MG63 (cell line): ENCODE measurements around the gene MCF2L2. TPM values are rescaled to one million over a fixed set of nuclear protein-coding genes. Genes with fewer than 3 reads are reported as not detected.
"Not testable (repeated sequence)": the region's sequence is repeated elsewhere in the genome, so short reads cannot be mapped to it uniquely, and the experiment has no call there.

ENCODE experiments used
- DNase-seq: peaks from one replicate; pipeline ENCODE4 v3.0.0-alpha.2; 2020
- H3K27me3 ChIP-seq: fragments of 250-450 bp; sonication (Bioruptor Pico); 2 replicates; pipeline ENCODE4 v1.5.1; 2020; ENCODE audit warnings: mild to moderate bottlenecking, moderate library complexity
- H3K36me3 ChIP-seq: fragments of 250-450 bp; sonication (Bioruptor Pico); 2 replicates; pipeline ENCODE4 v1.5.1; 2020; ENCODE audit warnings: mild to moderate bottlenecking, moderate library complexity
- H3K4me3 ChIP-seq: fragments of 250-450 bp; sonication (Bioruptor Pico); 2 replicates; pipeline ENCODE4 v1.5.1; 2020; ENCODE audit warnings: mild to moderate bottlenecking, moderate library complexity
- H3K9me3 ChIP-seq: fragments of 250-450 bp; sonication (Bioruptor Pico); 2 replicates; pipeline ENCODE4 v1.5.1; 2020; ENCODE audit warnings: mild to moderate bottlenecking, moderate library complexity
- total RNA-seq: library from RNA; depleted of rRNA; stranded (reverse); fragments of >200 nt; shearing (Covaris generic); gene quantifications from 2 replicates; pipeline ENCODE4 v1.2.3, GENCODE V29; 2014; ENCODE audit warnings: low replicate concordance

The MCF2L2 gene
- total RNA-seq, 1 experiment from 2014 or later: not detected

DNA sequence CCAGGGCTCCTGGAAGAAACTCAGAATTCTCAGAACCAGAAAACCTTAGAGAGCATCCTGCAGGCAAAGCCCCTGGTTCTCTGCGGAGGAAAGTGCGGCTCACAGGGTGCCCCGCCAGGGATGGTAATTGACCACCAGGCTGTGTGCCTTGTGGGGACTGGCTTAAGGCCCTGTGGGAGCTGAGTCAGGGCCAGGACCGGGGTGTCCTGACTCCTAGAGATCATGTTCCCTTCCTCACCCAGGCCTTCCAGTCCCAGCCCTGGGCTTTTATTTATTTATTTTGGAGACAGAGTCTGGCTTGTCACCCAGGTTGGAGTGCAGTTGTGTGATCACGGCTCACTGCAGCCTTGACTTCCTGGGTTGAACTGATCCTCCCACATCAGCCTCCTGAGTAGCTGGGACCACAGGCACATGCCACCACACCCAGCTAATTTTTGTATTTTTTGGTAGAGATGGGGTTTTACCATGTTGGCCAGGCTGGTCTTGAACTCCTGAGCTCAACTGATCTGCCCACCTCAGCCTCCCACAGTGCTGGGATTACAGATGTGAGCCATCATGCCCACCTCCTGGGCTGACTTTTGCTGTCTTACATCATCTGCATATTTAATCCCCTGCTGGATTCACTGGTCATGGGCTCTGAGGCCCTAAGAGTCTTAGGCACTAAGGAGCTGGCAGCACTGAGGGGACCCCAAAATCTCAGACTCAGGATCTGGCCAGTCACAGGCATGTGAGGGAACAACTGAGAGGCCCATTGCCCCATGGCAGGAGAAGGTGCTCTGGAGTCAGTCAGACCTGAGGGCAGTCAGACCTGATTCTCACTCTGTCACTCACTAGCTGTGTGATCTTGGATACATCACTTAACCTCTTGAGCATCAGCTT, 245.4 kb downstream of the MCF2L2 start:
- Histone ChIP-seq H3K36me3 (no peaks in the 10 kb centered on the region), H3K9me3 (no peaks in the 10 kb centered on the region), H3K27me3 (peaks cover 23% of the 10 kb centered on the region), H3K4me3 (no peak overlapping the region)
- peak; percentile 49 for DNase-seq

DNA sequence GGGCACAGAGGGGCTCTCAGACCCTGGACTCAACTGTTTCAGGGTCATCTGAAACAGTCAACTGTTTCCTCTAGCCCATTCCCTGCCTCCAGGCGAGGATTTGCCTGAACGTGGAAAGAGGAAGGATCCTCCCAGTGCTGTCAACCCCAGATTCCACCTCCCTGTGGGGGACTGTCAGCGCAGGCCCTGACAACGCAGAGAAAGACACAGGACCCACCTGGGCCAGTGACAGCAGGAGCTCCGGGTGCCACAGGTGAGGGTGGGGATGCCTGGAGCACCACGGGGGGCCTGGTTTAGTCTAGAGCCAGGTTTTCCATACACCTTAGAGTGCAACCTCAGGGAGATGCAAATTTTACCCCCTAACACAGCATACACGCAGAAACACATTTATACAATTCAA, 246.3 kb downstream of the MCF2L2 start:
- Histone ChIP-seq H3K4me3 (no peak overlapping the region), H3K27me3 (peaks cover 30% of the 10 kb centered on the region), H3K36me3 (no peaks in the 10 kb centered on the region), H3K9me3 (no peaks in the 10 kb centered on the region)
- DNase-seq: no peak

DNA sequence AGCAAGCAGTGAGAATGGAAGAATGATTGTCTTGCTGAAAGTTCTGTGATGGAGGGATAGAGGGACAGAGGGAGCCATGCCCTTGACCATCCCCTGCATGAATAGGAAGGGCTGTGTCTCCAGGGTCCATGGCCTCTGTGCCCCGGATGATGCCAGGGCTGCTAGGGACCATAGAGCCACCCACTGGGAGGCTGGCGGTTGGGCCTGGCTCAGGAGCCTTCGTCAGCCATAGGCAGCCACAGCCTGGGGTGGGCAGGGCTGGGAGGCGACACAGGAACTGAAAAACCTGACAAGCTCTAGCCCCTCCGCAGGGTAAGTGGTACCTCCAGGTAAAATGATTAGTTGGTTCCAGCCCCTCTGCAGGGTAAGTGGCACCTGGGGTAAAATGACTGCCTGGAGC, 246.8 kb downstream of the MCF2L2 start:
- Histone ChIP-seq H3K4me3 (no peak overlapping the region), H3K27me3 (peaks cover 33% of the 10 kb centered on the region), H3K36me3 (no peaks in the 10 kb centered on the region), H3K9me3 (no peaks in the 10 kb centered on the region)
- DNase-seq: no peak

DNA sequence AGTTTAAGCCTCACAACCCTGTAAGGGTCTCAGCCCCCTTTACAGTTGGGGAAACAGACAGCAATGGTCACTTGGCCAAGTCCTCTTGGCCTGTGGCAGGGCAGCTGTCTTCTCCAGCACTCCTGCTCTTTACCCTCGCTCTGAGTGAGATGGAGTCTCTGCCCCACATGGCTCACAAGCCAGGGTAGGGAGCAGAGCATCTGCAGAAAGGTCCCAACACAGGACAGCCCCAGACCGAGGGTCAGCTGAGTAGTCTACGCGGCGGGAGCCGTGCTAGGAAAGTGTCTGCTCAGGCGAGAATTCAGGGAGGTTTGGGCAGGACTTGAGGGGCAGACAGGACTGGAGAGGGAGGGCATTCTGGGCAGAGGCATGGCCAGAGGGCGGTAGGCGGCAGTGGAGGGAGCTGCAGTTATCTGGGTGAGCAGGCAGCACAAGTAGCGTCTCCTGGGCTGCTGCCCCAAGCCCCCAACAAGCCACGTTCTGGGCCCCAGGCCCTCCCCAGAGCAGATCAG, 247.6 kb downstream of the MCF2L2 start:
- DNase-seq: no peak
- peaks cover 39% of the 10 kb centered on the region for H3K27me3 ChIP-seq
- no peaks in the 10 kb centered on the region for H3K36me3 ChIP-seq
- no peak overlapping the region for H3K4me3 ChIP-seq
- no peaks in the 10 kb centered on the region for H3K9me3 ChIP-seq

DNA sequence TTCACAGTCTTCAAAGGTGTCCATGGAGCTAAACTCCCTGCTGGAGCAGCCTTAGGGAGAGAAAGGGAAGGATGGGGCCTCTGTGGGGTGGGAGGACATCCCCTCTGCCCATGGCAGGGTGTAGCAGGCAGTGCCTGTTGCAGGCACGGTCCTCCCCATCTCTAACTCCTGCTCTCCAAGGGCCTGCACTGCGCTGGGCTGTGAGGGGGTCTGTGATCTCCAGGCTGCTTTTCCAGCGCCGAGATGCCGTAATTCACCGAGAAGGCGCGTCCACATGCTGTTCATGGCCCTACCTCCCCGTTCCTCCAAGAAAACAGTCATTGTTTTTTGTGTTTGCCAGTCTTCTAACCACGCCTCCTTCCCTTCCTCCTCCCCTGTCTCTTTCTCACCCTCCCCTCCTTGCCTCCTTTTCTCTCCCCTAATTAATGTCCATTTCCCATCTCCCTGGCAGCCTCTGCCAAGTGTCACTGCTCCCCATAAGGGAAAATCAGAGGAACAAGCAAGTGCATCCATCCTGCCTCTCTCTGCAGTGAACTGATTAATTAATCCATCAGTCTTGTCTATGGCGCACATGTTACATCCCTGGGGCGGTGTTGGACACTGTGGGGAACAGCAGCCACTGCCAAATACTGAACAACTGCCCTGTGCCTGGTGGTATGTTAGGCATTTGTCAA, 248.2 kb downstream of the MCF2L2 start:
- no peak for DNase-seq
- no peaks in the 10 kb centered on the region for H3K9me3 ChIP-seq
- H3K4me3 ChIP-seq: no peak overlapping the region
- no peaks in the 10 kb centered on the region for H3K36me3 ChIP-seq
- peaks cover 39% of the 10 kb centered on the region for H3K27me3 ChIP-seq

DNA sequence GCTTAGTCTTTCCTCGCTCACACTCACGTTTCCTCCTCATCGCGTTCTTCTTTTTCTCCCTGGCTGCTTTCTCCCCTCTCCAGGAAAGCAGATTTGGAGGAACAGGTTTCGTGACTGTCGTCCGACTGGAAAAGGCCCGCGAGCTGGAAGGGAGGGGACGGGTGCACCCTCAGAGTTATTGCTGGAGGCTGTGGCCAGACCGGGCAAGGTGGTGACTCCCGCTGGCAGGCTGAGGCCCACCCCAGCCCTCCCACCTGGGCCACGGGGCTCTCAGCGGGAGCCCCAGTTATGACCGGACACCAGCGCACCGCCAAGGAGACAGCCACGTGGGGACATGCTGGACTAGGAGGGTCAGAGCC, 248.9 kb downstream of the MCF2L2 start:
- Histone ChIP-seq H3K4me3 (peak overlapping the region; percentile 36; the same call in 1 of the 2 replicates), H3K27me3 (peaks cover 39% of the 10 kb centered on the region)
- not testable (repeated sequence) for H3K9me3 ChIP-seq, H3K36me3 ChIP-seq, DNase-seq

DNA sequence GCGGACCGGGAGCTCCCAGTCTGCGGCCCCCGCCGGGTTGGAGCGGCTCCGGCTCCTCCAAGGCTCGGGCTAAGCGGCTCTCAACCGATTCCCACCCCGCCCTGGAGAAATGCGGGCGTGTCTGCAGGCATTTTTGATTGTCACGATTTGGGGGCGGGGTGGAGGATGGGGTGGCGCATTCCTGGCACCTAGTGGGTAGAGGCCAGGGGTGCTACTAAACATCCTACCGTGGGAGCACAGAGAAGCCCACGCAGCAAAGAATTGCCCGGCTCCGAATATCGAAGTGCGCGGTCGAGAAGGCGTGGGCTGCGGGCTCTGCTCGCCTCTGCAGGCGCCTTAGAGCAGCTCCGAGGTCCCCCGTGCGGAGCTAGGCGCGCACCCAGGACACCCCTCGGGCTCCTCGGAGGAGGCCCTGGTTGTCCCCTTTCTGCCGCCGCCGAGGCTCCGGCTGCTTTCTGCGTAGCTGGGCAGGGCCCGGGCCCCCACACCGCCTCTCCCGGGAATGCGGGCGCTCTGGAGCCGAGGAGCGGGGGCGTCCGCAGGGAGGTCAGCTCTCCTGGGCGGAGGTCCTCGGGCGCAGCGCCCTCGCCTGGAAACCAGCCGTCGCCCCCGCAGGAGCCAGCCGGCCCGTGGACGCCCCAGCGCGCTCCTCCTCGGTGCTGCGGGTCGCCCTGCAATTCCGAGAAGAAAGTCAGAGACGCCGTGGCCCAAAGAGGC, 249.4 kb downstream of the MCF2L2 start:
- H3K27me3 ChIP-seq: peaks cover 39% of the 10 kb centered on the region
- H3K9me3 ChIP-seq: no peaks in the 10 kb centered on the region
- DNase-seq: peak; percentile 62
- H3K4me3 ChIP-seq: peak overlapping the region; percentile 36
- H3K36me3 ChIP-seq: no peaks in the 10 kb centered on the region

DNA sequence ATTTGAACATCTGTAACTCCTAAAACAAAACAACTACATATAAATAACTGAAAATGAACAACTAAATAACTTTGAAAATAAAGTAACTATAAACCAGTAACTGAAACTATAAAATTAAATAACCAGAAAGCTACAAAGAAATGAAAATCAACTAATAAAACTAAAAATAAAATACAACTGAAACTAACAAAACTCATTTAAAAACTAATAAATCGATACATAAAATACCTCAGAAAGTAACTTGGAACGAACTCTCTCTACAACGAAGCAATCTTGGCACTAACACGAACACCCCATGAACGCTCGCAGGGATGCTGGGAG, 249.9 kb downstream of the MCF2L2 start:
- no peak for DNase-seq
- H3K36me3 ChIP-seq: no peaks in the 10 kb centered on the region
- peaks cover 41% of the 10 kb centered on the region for H3K27me3 ChIP-seq
- H3K4me3 ChIP-seq: peak overlapping the region; percentile 36
- H3K9me3 ChIP-seq: no peaks in the 10 kb centered on the region

DNA sequence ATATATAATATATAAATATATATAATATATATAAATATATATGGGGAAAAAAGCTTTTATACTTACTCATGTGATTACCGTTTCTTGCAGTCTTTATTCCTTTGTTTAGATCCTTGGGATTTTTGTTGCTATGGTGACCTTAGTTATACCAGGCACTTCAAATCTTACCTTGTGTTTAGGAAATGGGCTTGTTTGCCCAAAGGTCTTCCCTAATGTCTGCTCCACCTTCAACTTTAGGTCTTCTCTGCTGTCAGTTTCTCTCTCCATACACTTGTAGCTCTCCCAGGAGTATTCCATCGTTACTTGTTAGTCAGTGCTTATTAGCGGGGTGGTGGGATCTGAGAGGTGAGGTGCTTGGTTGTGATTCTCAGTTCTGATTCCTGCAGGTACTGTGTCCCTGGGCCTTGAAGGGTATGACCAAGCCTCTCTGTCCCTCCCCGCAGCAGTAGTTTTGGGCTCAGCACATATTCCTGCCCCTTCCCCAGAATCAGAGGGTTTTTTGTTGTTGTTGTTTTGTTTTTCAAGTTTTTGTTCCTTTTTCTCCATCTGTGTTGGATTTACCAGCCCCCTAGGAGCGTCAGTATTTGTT, 256.3 kb downstream of the MCF2L2 start:
- peaks cover 22% of the 10 kb centered on the region for H3K27me3 ChIP-seq
- no peak overlapping the region for H3K4me3 ChIP-seq
- DNase-seq: no peak
- no peaks in the 10 kb centered on the region for H3K9me3 ChIP-seq
- no peaks in the 10 kb centered on the region for H3K36me3 ChIP-seq

DNA sequence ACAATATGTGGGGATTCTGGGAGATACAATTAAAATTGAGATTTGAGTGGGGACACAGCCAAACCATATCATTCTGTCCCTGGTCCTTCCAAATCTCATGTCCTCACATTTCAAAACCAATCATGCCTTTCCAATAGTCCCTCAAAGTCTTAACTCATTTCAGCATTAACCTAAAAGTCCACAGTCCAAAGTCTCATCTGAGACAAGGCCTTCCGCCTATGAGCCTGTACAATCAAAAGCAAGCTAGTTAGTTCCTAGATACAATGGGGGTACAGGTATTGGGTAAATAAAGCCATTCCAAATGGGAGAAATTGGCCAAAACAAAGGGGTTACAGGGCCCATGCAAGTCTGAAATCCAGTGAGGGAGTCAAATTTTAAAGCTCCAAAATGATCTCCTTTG, 260.4 kb downstream of the MCF2L2 start:
- peaks cover 15% of the 10 kb centered on the region for H3K27me3 ChIP-seq
- not testable (repeated sequence) for H3K4me3 ChIP-seq, DNase-seq, H3K9me3 ChIP-seq, H3K36me3 ChIP-seq

DNA sequence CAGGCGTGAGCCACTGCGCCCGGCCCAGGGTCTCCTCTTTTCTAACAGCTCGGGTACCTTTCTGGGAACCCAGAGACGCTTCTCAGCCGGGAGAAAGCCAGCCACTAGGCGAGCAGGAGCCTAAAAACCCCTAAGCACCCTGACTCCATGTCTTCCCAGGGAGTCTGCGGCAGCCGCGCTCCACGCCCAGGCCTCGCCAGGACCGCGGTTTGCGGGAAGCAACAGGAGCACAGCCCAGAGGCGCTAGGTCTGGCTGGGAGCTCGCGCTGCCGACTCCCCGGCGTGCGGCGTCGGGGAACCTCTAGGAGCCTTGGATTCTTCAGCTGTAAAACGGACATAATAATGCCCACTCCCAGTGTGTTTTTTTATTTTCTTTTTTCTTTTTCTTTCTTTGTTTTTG, 264.9 kb downstream of the MCF2L2 start:
- no peak overlapping the region for H3K4me3 ChIP-seq
- peak; percentile 28 for DNase-seq
- no peaks in the 10 kb centered on the region for H3K9me3 ChIP-seq
- H3K36me3 ChIP-seq: no peaks in the 10 kb centered on the region
- peaks cover 15% of the 10 kb centered on the region for H3K27me3 ChIP-seq

DNA sequence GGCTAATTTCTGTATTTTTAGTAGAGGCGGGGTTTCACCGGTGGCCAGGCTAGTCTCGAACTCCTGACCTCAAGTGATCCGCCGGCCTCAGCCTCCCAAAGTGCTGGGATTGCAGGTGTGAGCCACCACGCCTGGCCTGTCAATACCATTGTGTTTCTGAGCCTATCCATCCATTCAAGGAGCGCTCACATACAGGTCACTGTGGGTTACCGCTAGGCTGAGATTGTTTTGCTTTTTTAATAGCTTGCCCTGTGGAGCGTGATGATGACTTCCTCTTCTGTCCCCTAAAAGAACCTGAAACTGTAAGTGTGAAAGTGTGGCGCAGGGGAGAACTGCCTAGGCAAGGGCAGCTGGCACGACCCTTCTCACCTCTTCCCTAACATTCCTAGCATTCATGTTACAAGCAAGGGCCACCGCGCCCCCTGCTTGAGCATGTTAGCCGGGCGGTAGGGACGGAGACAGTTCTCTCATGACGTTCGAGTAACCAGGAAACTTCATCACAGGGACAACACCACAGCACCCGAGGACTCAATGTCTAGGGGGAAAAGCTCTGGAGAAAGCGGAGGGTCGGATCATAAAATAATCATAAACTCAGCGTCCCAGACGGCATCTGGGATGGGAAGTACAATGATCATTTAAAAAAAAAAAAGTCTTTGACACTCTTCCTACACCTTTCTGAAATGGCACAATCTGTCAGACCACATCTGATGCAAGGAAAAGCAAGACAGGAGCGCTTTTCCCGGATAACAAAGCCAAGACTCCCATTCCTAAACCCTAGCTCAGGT, 266.7 kb downstream of the MCF2L2 start:
- no peak for DNase-seq
- no peak overlapping the region; the same call in 1 of the 2 replicates for H3K4me3 ChIP-seq

DNA sequence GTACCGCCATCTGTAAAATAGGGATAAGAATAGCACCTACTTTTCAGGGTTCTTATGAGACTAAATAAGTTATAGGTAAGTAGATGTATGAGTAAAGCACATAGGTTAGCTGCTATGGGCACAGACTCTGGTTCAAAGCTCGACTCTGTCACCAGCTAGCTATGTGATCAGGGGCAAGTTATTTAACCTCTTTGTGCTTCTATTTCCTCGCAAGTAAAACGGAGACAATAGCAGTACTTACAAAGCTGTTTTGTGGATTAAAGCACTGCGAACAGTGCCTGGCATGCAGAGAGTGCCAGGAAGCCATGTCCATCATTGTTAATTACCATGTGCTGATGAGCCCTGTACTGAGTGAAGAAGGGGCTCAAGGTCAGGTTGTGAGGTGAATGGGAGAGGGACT, 267.8 kb downstream of the MCF2L2 start:
- peaks cover 15% of the 10 kb centered on the region for H3K27me3 ChIP-seq
- no peaks in the 10 kb centered on the region for H3K36me3 ChIP-seq
- H3K9me3 ChIP-seq: no peaks in the 10 kb centered on the region
- no peak for DNase-seq
- no peak overlapping the region for H3K4me3 ChIP-seq

More for the DNA sequence above, 266.7 kb downstream of the MCF2L2 start:
- no peaks in the 10 kb centered on the region for H3K9me3 ChIP-seq
- no peaks in the 10 kb centered on the region for H3K36me3 ChIP-seq
- peaks cover 15% of the 10 kb centered on the region for H3K27me3 ChIP-seq

DNA sequence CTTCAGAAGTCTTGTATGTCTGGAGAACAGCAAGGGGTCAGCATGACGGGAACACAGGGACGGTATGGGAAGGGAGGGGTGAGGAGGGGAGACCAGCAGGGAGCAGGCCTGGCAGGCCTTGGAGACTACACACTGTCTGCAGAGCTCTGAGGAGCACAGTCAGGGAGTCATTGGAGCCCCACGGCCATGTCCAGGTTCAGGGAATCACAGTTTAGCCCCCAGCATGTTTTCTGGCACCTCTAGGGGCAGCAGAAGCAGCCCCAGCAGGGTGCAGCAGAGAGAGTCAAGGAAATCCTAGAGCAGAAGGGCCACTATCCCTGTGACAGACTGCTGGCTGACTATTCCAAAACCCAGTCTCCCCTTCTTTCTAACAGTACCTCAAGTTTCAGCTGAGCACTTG, 269.1 kb downstream of the MCF2L2 start:
- H3K27me3 ChIP-seq: peaks cover 27% of the 10 kb centered on the region
- H3K4me3 ChIP-seq: no peak overlapping the region
- no peaks in the 10 kb centered on the region for H3K36me3 ChIP-seq
- DNase-seq: no peak
- no peaks in the 10 kb centered on the region for H3K9me3 ChIP-seq

DNA sequence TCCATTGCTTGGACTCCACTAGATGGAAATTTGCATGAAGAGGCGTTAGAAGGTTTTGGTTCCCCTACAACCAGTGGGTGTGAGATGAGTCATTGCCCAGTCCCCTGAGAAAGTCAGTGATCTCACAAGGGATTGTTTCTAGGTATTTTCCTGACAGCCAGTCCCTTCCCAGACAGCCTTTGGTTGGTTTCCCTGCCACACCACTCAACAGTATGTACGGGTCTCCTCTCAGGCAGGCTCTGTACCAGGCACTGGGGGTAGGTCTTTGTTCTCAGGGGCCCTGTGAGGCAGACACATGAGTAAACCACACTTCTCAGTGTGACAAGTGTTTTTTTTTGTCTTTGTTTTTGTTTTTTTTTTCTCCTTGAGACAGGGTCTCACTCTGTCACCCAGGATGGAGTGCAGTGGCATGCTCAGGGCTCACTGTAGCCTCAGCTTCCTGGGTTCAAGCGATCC, 269.8 kb downstream of the MCF2L2 start:
- DNase-seq: peak; percentile 44
- Histone ChIP-seq H3K9me3 (no peaks in the 10 kb centered on the region), H3K36me3 (no peaks in the 10 kb centered on the region), H3K27me3 (peaks cover 29% of the 10 kb centered on the region), H3K4me3 (no peak overlapping the region)

DNA sequence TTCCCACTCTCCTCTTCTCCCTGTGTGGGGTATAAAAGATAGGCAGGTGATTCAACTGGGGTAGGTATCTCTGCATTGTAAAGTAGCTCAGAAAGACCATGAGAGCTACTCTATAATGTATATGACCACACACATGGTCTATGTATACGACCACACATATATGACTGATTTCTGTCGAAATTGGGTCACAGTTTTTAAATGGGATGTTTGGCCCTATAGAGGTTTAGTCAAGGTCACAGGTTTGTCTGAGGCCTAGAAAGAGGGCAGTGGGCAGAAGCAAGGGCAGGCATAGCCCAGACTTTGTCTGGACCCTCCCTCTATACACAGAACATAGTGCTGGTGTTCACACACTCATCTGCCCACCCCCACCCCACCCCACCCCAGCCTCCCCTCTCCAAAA, 270.3 kb downstream of the MCF2L2 start:
- H3K27me3 ChIP-seq: peaks cover 27% of the 10 kb centered on the region
- H3K9me3 ChIP-seq: no peaks in the 10 kb centered on the region
- no peak for DNase-seq

More for the DNA sequence above, 270.3 kb downstream of the MCF2L2 start:
- H3K36me3 ChIP-seq: no peaks in the 10 kb centered on the region
- H3K4me3 ChIP-seq: no peak overlapping the region
